Panc1 (cell line): Measurements from ENCODE around the gene SLC6A14.

ENCODE experiments used
- POLR2AphosphoS5 ChIP-seq: IDR thresholded peaks from 2 replicates; pipeline ENCODE4 v1.6.1; 2012; ENCODE audit warnings: mild to moderate bottlenecking, low read depth, low read length, moderate library complexity
- TF ChIP-seq, protein P1 (sequence below): fragments of 450-650 bp; IDR thresholded peaks from 2 replicates; pipeline ENCODE4 v1.5.1; 2017; ENCODE audit warnings: mild to moderate bottlenecking

DNA sequence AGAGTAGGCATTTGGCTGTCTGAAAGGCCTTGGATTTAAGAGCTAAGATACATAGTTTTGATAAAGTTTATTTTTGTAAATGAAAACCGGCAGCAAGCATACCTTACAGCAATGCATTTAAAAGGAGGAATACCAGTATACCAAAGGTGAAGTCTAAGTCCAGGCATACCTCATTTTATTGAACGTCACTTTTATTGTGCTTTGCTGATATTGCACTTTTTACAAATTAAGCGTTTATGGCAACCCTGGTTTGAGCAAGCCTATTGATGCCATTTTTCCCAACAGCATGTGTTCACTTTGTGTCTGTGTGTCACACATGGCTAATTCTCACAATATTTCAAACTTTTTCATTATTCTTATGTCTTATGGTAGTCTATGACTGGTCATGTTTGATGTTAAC lies 8.4 kb upstream of the SLC6A14 start:
- TF ChIP-seq POLR2AphosphoS5: no peak
- TF ChIP-seq, protein P1, sequence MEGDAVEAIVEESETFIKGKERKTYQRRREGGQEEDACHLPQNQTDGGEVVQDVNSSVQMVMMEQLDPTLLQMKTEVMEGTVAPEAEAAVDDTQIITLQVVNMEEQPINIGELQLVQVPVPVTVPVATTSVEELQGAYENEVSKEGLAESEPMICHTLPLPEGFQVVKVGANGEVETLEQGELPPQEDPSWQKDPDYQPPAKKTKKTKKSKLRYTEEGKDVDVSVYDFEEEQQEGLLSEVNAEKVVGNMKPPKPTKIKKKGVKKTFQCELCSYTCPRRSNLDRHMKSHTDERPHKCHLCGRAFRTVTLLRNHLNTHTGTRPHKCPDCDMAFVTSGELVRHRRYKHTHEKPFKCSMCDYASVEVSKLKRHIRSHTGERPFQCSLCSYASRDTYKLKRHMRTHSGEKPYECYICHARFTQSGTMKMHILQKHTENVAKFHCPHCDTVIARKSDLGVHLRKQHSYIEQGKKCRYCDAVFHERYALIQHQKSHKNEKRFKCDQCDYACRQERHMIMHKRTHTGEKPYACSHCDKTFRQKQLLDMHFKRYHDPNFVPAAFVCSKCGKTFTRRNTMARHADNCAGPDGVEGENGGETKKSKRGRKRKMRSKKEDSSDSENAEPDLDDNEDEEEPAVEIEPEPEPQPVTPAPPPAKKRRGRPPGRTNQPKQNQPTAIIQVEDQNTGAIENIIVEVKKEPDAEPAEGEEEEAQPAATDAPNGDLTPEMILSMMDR: no peak
